OCI-LY7 (cell line): Measurements from ENCODE around the gene NANP. TPM values are rescaled to one million over a fixed set of nuclear protein-coding genes. Genes with fewer than 3 reads are reported as not detected.
"Not testable (repeated sequence)": the region's sequence is repeated elsewhere in the genome, so short reads cannot be mapped to it uniquely, and the experiment has no call there.

Source experiments
- BruUV-seq: library from RNA; stranded (reverse); fragments of 400-500 nt; replicated peaks from 2 replicates; lab custom pipeline; 2021; lab: Mats Ljungman, UMichigan
- CTCF ChIA-PET: fragments of 300-600 bp; sonication (Branson Sonifier 250); formaldehyde crosslinking; loops from one replicate; lab custom pipeline; 2022; ENCODE audit warnings: antibody characterized with exemption; ENCODE audit not compliant: unreplicated experiment; lab: Charles Lee
- POLR2A ChIA-PET: fragments of 300-600 bp; sonication (Branson Sonifier 250); formaldehyde crosslinking; loops from one replicate; lab custom pipeline; 2022; ENCODE audit warnings: antibody characterized with exemption; lab: Charles Lee
- DNase-seq: peaks from one replicate; pipeline ENCODE4 v3.0.0-alpha.2; 2015; ENCODE audit warnings: low spot score
- H2AFZ ChIP-seq: fragments of 200-600 bp; sonication (generic), shearing (Covaris generic); 2 replicates; pipeline ENCODE4 v1.6.1; 2014; ENCODE audit warnings: mild to moderate bottlenecking, antibody characterized with exemption, low read length, moderate library complexity
- H3K27ac ChIP-seq: fragments of 200-600 bp; sonication (generic); 2 replicates; pipeline ENCODE4 v1.5.1; 2014; ENCODE audit warnings: mixed run types, low read depth, mild to moderate bottlenecking, moderate library complexity, low read length, inconsistent platforms; ENCODE audit not compliant: poor library complexity, severe bottlenecking
- H3K36me3 ChIP-seq: fragments of 200-600 bp; sonication (generic); 2 replicates; pipeline ENCODE4 v1.6.1; 2014; ENCODE audit warnings: mild to moderate bottlenecking, antibody characterized with exemption, low read length, moderate library complexity, mixed read lengths; ENCODE audit not compliant: insufficient read depth
- H3K4me1 ChIP-seq: fragments of 200-600 bp; sonication (generic); 2 replicates; pipeline ENCODE4 v1.5.1; 2014; ENCODE audit warnings: mild to moderate bottlenecking, low read length; ENCODE audit not compliant: insufficient read depth, poor library complexity, severe bottlenecking
- H3K4me2 ChIP-seq: fragments of 200-600 bp; sonication (generic); 2 replicates; pipeline ENCODE4 v1.6.1; 2014; ENCODE audit warnings: mild to moderate bottlenecking, low read length
- H3K4me3 ChIP-seq: fragments of 200-600 bp; sonication (generic); 2 replicates; pipeline ENCODE4 v1.5.1; 2014; ENCODE audit warnings: mild to moderate bottlenecking, low read depth, low read length; ENCODE audit not compliant: poor library complexity, severe bottlenecking
- H3K79me2 ChIP-seq: fragments of 200-600 bp; sonication (generic); 2 replicates; pipeline ENCODE4 v1.6.1; 2016; ENCODE audit warnings: low read depth, mild to moderate bottlenecking, low read length, moderate library complexity, mixed read lengths; ENCODE audit not compliant: insufficient read depth
- H3K9me2 ChIP-seq: fragments of 200-600 bp; sonication (generic); 2 replicates; pipeline ENCODE4 v1.6.1; 2016; ENCODE audit warnings: mild to moderate bottlenecking, low read length, mixed read lengths; ENCODE audit not compliant: insufficient read depth
- H3K9me3 ChIP-seq: fragments of 200-600 bp; sonication (generic); 2 replicates; pipeline ENCODE4 v1.6.1; 2014; ENCODE audit warnings: mild to moderate bottlenecking, mixed run types, low read length, mixed read lengths
- H4K20me1 ChIP-seq: fragments of 200-600 bp; sonication (generic); 2 replicates; pipeline ENCODE4 v1.6.1; 2014; ENCODE audit warnings: mild to moderate bottlenecking, antibody characterized with exemption, low read length, moderate library complexity, mixed read lengths; ENCODE audit not compliant: insufficient read depth
- EZH2phosphoT487 ChIP-seq: fragments of 200-600 bp; sonication (generic); IDR thresholded peaks from 2 replicates; pipeline ENCODE4 v1.6.1; 2018; ENCODE audit warnings: low read depth, borderline replicate concordance, mild to moderate bottlenecking, mixed run types, antibody characterized with exemption, low read length, moderate library complexity, mixed read lengths
- intact Hi-C: fragments of 100-400 bp; cut with micrococcal nuclease; formaldehyde crosslinking; loops from one replicate; pipeline ENCODE4 v1.10.0; 2022; ENCODE audit not compliant: unreplicated experiment
- total RNA-seq, 2 experiments: library from RNA; depleted of rRNA in 1 of 2; stranded (reverse); fragments of >200 nt in 1 of 2; shearing (Covaris generic) in 1 of 2; gene quantifications; 2 replicates each; pipeline ENCODE4 v1.2.3, GENCODE V29; 2014 to 2022
- TF ChIP-seq, protein P1 (sequence below): fragments of 200-600 bp; sonication (generic); conservative IDR thresholded peaks from 2 replicates; pipeline ENCODE4 v1.5.1; 2014; ENCODE audit warnings: mild to moderate bottlenecking, antibody characterized with exemption, low read length, moderate library complexity, mixed read lengths

NANP gene
- total RNA-seq, 2 experiments from 2014 or later: 1.0 to 3.2 TPM

DNA sequence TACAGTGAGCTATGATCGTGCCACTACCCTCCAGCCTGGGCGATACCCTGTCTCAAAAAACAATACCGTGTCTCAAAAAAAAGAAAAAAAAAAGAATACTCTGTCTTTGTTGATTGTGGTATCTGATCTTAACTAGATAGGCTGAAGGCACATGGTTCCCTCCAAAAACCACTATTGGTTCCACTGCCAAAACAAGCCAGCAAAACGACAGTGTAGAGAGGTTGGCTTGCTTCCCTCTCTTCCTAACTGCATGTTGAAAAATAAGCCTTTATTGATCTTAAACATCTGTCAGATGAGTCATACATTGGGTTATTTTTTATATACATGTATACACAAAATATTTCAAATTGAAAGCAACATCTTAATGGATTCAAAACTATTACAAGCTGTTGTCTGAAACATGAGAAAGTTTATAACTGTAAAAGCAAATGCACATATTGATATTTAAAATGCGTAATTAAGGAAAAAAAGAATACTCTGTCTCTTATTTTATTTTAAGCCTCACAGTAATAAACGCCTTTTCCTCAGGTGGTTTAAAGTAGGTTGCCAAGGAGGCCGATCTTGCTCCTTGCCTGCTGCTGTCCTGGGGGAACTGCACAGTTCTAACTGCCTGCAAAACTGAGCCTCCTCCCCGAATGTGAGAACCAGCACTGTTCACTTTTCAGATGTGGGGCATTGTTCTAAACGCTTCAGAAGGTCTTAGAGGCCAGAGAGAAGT, 31.5 kb downstream of the NANP start:
- Histone ChIP-seq H3K4me1 (no peaks in the 10 kb centered on the region), H3K9me2 (no peaks in the 10 kb centered on the region), H3K9me3 (no peaks in the 10 kb centered on the region), H3K4me3 (no peak overlapping the region), H4K20me1 (no peaks in the 10 kb centered on the region), H3K27ac (no peak overlapping the region), H3K36me3 (no peaks in the 10 kb centered on the region), H3K79me2 (no peaks in the 10 kb centered on the region), H3K4me2 (no peak overlapping the region), H2AFZ (no peak overlapping the region)
- DNase-seq: no peak
- POLR2A ChIA-PET: no interaction called here
- CTCF ChIA-PET: no interaction called here
- no TSS peak for BruUV-seq
- intact Hi-C loops: no loop called here
- no peak for TF ChIP-seq EZH2phosphoT487
- TF ChIP-seq, protein P1, sequence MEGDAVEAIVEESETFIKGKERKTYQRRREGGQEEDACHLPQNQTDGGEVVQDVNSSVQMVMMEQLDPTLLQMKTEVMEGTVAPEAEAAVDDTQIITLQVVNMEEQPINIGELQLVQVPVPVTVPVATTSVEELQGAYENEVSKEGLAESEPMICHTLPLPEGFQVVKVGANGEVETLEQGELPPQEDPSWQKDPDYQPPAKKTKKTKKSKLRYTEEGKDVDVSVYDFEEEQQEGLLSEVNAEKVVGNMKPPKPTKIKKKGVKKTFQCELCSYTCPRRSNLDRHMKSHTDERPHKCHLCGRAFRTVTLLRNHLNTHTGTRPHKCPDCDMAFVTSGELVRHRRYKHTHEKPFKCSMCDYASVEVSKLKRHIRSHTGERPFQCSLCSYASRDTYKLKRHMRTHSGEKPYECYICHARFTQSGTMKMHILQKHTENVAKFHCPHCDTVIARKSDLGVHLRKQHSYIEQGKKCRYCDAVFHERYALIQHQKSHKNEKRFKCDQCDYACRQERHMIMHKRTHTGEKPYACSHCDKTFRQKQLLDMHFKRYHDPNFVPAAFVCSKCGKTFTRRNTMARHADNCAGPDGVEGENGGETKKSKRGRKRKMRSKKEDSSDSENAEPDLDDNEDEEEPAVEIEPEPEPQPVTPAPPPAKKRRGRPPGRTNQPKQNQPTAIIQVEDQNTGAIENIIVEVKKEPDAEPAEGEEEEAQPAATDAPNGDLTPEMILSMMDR: no peak

- POLR2A ChIA-PET, H3K79me2 ChIP-seq, intact Hi-C loops, BruUV-seq, DNase-seq, CTCF ChIA-PET, H3K4me3 ChIP-seq, H3K4me1 ChIP-seq, H3K4me2 ChIP-seq, H3K9me3 ChIP-seq, H3K27ac ChIP-seq, H3K36me3 ChIP-seq, H2AFZ ChIP-seq, H4K20me1 ChIP-seq, H3K9me2 ChIP-seq: not testable (repeated sequence)
Measured at GRCh38 chr20:25590778-25591177, 33.0 kb downstream of the NANP start.

- Histone ChIP-seq H3K79me2 (no peaks in the 10 kb centered on the region), H3K9me3 (no peaks in the 10 kb centered on the region), H3K4me1 (no peaks in the 10 kb centered on the region), H3K9me2 (no peaks in the 10 kb centered on the region), H3K27ac (no peak overlapping the region), H2AFZ (no peak overlapping the region), H4K20me1 (no peaks in the 10 kb centered on the region), H3K36me3 (no peaks in the 10 kb centered on the region), H3K4me2 (no peak overlapping the region), H3K4me3 (no peak overlapping the region)
- ChIA-PET CTCF (no interaction called here), POLR2A (no interaction called here)
- no TSS peak for BruUV-seq
- intact Hi-C loops: no loop called here
- DNase-seq: no peak
- no peak for TF ChIP-seq EZH2phosphoT487
- TF ChIP-seq, protein P1: no peak
Measured at GRCh38 chr20:25588491-25588890, 35.3 kb downstream of the NANP start.
